HCT116 (cell line): ENCODE measurements around the gene CTBP1. TPM values are rescaled to one million over a fixed set of nuclear protein-coding genes. Genes with fewer than 3 reads are reported as not detected.
A peak's percentile ranks its signal among the peaks of the same experiment; 100 is the strongest.
"Not testable (repeated sequence)": the region's sequence is repeated elsewhere in the genome, so short reads cannot be mapped to it uniquely, and the experiment has no call there.

Source experiments
- ATAC-seq: fragments of 200-7000 bp; cut with Tn5 transposase; 2 replicates; pipeline ENCODE4 v1.9.1; 2020; ENCODE audit warnings: mild to moderate bottlenecking, moderate library complexity
- BruUV-seq: library from RNA; stranded (reverse); fragments of 400-500 nt; replicated peaks from 2 replicates; lab custom pipeline; 2021; lab: Mats Ljungman, UMichigan
- CTCF ChIA-PET: fragments of 300-600 bp; sonication (Branson Sonifier 250); formaldehyde crosslinking; loops from one replicate; lab custom pipeline; 2021; ENCODE audit warnings: antibody characterized with exemption; lab: Charles Lee
- POLR2A ChIA-PET: fragments of 300-600, 350-600 bp; sonication (Branson Sonifier 250); formaldehyde crosslinking; loops from one replicate; lab custom pipeline; 2021; ENCODE audit warnings: antibody characterized with exemption; lab: Charles Lee
- RAD21 ChIA-PET, 2 experiments: fragments of 300-600 bp; sonication (Branson Sonifier 250); formaldehyde crosslinking; loops; one replicate each; lab custom pipeline; 2023; ENCODE audit warnings: low total read pairs in 2 of 2; ENCODE audit not compliant: uncharacterized antibody in 2 of 2, unreplicated experiment in 2 of 2, low non-redundant PET in 1 of 2; lab: Charles Lee
- DNase-seq: peaks from one replicate; pipeline ENCODE4 v3.0.0-alpha.2; 2010; ENCODE audit warnings: low read depth, low spot score
- H2AFZ ChIP-seq: fragments of 200-600 bp; shearing (Covaris generic), sonication (generic); 2 replicates; pipeline ENCODE4 v1.6.1; 2017; ENCODE audit warnings: low read depth, mixed run types, mixed read lengths, antibody characterized with exemption, low read length; ENCODE audit not compliant: poor library complexity, severe bottlenecking
- H3K27ac ChIP-seq: 2 replicates; pipeline ENCODE4 v1.5.1; 2012; ENCODE audit warnings: low read depth, low read length
- H3K27me3 ChIP-seq: fragments of 200-600 bp; sonication (generic); 2 replicates; pipeline ENCODE4 v1.6.1; 2016; ENCODE audit warnings: mixed run types, low read length, mixed read lengths; ENCODE audit not compliant: insufficient read depth
- H3K36me3 ChIP-seq, 2 experiments: fragments of 200-500 bp in 1 of 2; fragments of 200-600 bp in 1 of 2; sonication (Bioruptor generic) in 1 of 2; sonication (generic) in 1 of 2; 2 replicates each; pipeline versions ENCODE4 v1.5.1 to v1.6.1; 2014 to 2016; ENCODE audit warnings: low read length in 2 of 2, inconsistent platforms in 1 of 2, mixed read lengths in 1 of 2, mixed run types in 1 of 2; ENCODE audit not compliant: insufficient read depth in 2 of 2, control insufficient read depth in 1 of 2
- H3K4me1 ChIP-seq, 2 experiments: fragments of 200-600 bp in 1 of 2; sonication (generic) in 1 of 2; 2 replicates each; pipeline versions ENCODE4 v1.5.1 to v1.6.1; 2012 to 2017; ENCODE audit warnings: low read length in 2 of 2, inconsistent platforms in 1 of 2, mild to moderate bottlenecking in 1 of 2, mixed read lengths in 1 of 2, mixed run types in 1 of 2, moderate library complexity in 1 of 2; ENCODE audit not compliant: insufficient read depth in 2 of 2, control insufficient read depth in 1 of 2
- H3K4me2 ChIP-seq: fragments of 200-600 bp; sonication (generic); 2 replicates; pipeline ENCODE4 v1.6.1; 2017; ENCODE audit warnings: mixed run types, low read length, mixed read lengths
- H3K4me3 ChIP-seq, 2 experiments: fragments of 200-600 bp in 1 of 2; sonication (generic) in 1 of 2; replicated peaks in 1 of 2; 2 replicates each; pipeline ENCODE4 v1.5.1; 2011 to 2016; ENCODE audit warnings: low read length in 2 of 2, control low read depth in 1 of 2, low read depth in 1 of 2, mild to moderate bottlenecking in 1 of 2, mixed read lengths in 1 of 2, mixed run types in 1 of 2
- H3K79me2 ChIP-seq: fragments of 200-600 bp; sonication (generic); 2 replicates; pipeline ENCODE4 v1.6.1; 2017; ENCODE audit warnings: mild to moderate bottlenecking, mixed run types, low read length, moderate library complexity, mixed read lengths; ENCODE audit not compliant: insufficient read depth
- H3K9ac ChIP-seq: fragments of 200-600 bp; sonication (generic); 2 replicates; pipeline ENCODE4 v1.6.1; 2016; ENCODE audit warnings: low read length, mixed read lengths
- H3K9me2 ChIP-seq: fragments of 200-600 bp; sonication (generic), shearing (Covaris generic); 2 replicates; pipeline ENCODE4 v1.6.1; 2017; ENCODE audit warnings: mixed run types, mild to moderate bottlenecking, moderate library complexity; ENCODE audit not compliant: insufficient read depth
- H3K9me3 ChIP-seq, 2 experiments: fragments of 200-500 bp in 1 of 2; fragments of 200-600 bp in 1 of 2; sonication (Bioruptor generic) in 1 of 2; sonication (generic) in 1 of 2; 2 replicates each; pipeline ENCODE4 v1.6.1; 2014 to 2017; ENCODE audit warnings: low read length in 2 of 2, mixed read lengths in 2 of 2, inconsistent platforms in 1 of 2, low read depth in 1 of 2, mild to moderate bottlenecking in 1 of 2, mixed run types in 1 of 2, moderate library complexity in 1 of 2; ENCODE audit not compliant: control insufficient read depth in 1 of 2, insufficient read depth in 1 of 2
- H4K20me1 ChIP-seq: fragments of 200-600 bp; sonication (generic), shearing (Covaris generic); 2 replicates; pipeline ENCODE4 v1.6.1; 2017; ENCODE audit warnings: mixed run types, mild to moderate bottlenecking, moderate library complexity; ENCODE audit not compliant: insufficient read depth
- CBX3 ChIP-seq: IDR thresholded peaks from 2 replicates; pipeline ENCODE4 v1.6.1; 2012; ENCODE audit warnings: low read depth
- CEBPB ChIP-seq: IDR thresholded peaks from 2 replicates; pipeline ENCODE4 v1.6.1; 2012; ENCODE audit warnings: low read depth
- FOSL1 ChIP-seq: IDR thresholded peaks from 2 replicates; pipeline ENCODE4 v1.6.1; 2012; ENCODE audit warnings: low read depth
- JUND ChIP-seq: IDR thresholded peaks from 2 replicates; pipeline ENCODE4 v1.6.1; 2012
- POLR2A ChIP-seq: IDR thresholded peaks from 2 replicates; pipeline ENCODE4 v1.7.0; 2011; ENCODE audit warnings: borderline replicate concordance; ENCODE audit not compliant: insufficient read depth, insufficient read length; ENCODE audit errors: extremely low read depth
- REST ChIP-seq: IDR thresholded peaks from 2 replicates; pipeline ENCODE4 v1.6.1; 2012; ENCODE audit warnings: low read depth
- SP1 ChIP-seq: IDR thresholded peaks from 2 replicates; pipeline ENCODE4 v1.6.1; 2012; ENCODE audit warnings: low read depth
- intact Hi-C: fragments of 100-400 bp; cut with micrococcal nuclease; formaldehyde crosslinking; loops from 2 replicates; pipeline ENCODE4 v1.10.0; 2022
- total RNA-seq: library from RNA; stranded (reverse); gene quantifications from one replicate; pipeline ENCODE4 v1.2.1, GENCODE V29; 2021; ENCODE audit not compliant: unreplicated experiment

Gene CTBP1
- total RNA-seq, 1 experiment from 2014 or later: 175 TPM

GRCh38 chr4:1292703-1293011 is 43.7 kb upstream of the CTBP1 start:
- H3K27me3 ChIP-seq, H3K4me3 ChIP-seq, RAD21 ChIA-PET, H3K9me2 ChIP-seq, DNase-seq, intact Hi-C loops, H3K9me3 ChIP-seq, BruUV-seq, POLR2A ChIA-PET, ATAC-seq, H4K20me1 ChIP-seq, H3K9ac ChIP-seq, H2AFZ ChIP-seq, H3K36me3 ChIP-seq, H3K4me2 ChIP-seq, H3K27ac ChIP-seq, CTCF ChIA-PET: not testable (repeated sequence)
- Histone ChIP-seq H3K4me1 (peaks cover 14 to 29% of the 10 kb centered on the region in 2 experiments), H3K79me2 (peaks cover 76% of the 10 kb centered on the region)

- Histone ChIP-seq H2AFZ (no peak overlapping the region), H3K27ac (no peak overlapping the region), H3K9me3 (no peaks in the 10 kb centered on the region), H3K79me2 (peaks cover 71% of the 10 kb centered on the region), H3K4me2 (peak overlapping the region; percentile 99; the same call in 1 of the 2 replicates), H3K9me2 (no peaks in the 10 kb centered on the region), H3K4me3 (no peak overlapping the region), H3K9ac (no peak overlapping the region), H4K20me1 (no peaks in the 10 kb centered on the region), H3K36me3 (peaks cover 0 to 3% of the 10 kb centered on the region in 2 experiments; a peak in 1 of 4 replicates), H3K27me3 (no peaks in the 10 kb centered on the region), H3K4me1 (peaks cover 14 to 29% of the 10 kb centered on the region in 2 experiments)
- no peak for TF ChIP-seq JUND
- TF ChIP-seq FOSL1: no peak
- no peak for TF ChIP-seq CEBPB
- no peak for TF ChIP-seq SP1
- no peak for TF ChIP-seq CBX3
- TF ChIP-seq REST: no peak
- TF ChIP-seq POLR2A: no peak
- intact Hi-C loops: no loop called here
- DNase-seq (no peak), ATAC-seq (no peak)
- RAD21 ChIA-PET: no interaction called here
- POLR2A ChIA-PET: no interaction called here
- CTCF ChIA-PET: no interaction called here
- BruUV-seq: no TSS peak
These were observed 43.2 kb upstream of the CTBP1 start for GRCh38 chr4:1291996-1292702.
